K562 (cell line): ENCODE data around the gene EHD2. TPM values are rescaled to one million over a fixed set of nuclear protein-coding genes. Genes with fewer than 3 reads are reported as not detected.

Source experiments
- ARID2 ChIP-seq: fragments of 450-650 bp; IDR thresholded peaks from 2 replicates; pipeline ENCODE4 v1.6.1; 2017; ENCODE audit warnings: antibody characterized with exemption, mild to moderate bottlenecking
- BCL6 ChIP-seq: fragments of 250-450 bp; sonication (Bioruptor Pico); IDR thresholded peaks from 2 replicates; pipeline ENCODE4 v1.4.0; 2020
- CAMTA2 ChIP-seq: fragments of 250-450 bp; sonication (Bioruptor Pico); conservative IDR thresholded peaks from 2 replicates; pipeline ENCODE4 v1.5.1; 2022
- CBFA2T3 ChIP-seq: fragments of 450-650 bp; IDR thresholded peaks from 2 replicates; pipeline ENCODE4 v1.6.1; 2017
- DPF2 ChIP-seq: fragments of 450-650 bp; IDR thresholded peaks from 2 replicates; pipeline ENCODE4 v1.6.1; 2016
- E2F3 ChIP-seq: fragments of 250-450 bp; sonication (Bioruptor Pico); IDR thresholded peaks from 2 replicates; pipeline ENCODE4 v1.4.0; 2020; ENCODE audit warnings: mild to moderate bottlenecking
- ELF1 ChIP-seq: fragments of 200-800 bp; sonication (Bioruptor generic); IDR thresholded peaks from 2 replicates; pipeline ENCODE4 v1.6.1; 2016; ENCODE audit warnings: missing genetic modification characterization, missing compliant biosample characterization
- GTF2A2 ChIP-seq: IDR thresholded peaks from 2 replicates; pipeline ENCODE4 v1.6.1; 2016; ENCODE audit warnings: mild to moderate bottlenecking, missing genetic modification characterization, missing compliant biosample characterization
- HSF4 ChIP-seq: fragments of 250-450 bp; sonication (Bioruptor Pico); IDR thresholded peaks from 2 replicates; pipeline ENCODE4 v2.1.2; 2022; ENCODE audit warnings: mild to moderate bottlenecking, moderate library complexity, borderline replicate concordance
- MAFG ChIP-seq: fragments of 450-650 bp; conservative IDR thresholded peaks from 2 replicates; pipeline ENCODE4 v1.6.1; 2016; ENCODE audit warnings: missing genetic modification characterization, missing compliant biosample characterization
- POLR3A ChIP-seq: IDR thresholded peaks from 2 replicates; pipeline ENCODE4 v1.6.1; 2011; ENCODE audit warnings: borderline replicate concordance, mild to moderate bottlenecking, moderate library complexity; ENCODE audit not compliant: insufficient read length, insufficient read depth; ENCODE audit errors: extremely low read depth
- RBM14 ChIP-seq: fragments of 200-400 bp; formaldehyde crosslinking; IDR thresholded peaks from 2 replicates; pipeline ENCODE4 v1.6.1; 2018; ENCODE audit warnings: low read depth, mild to moderate bottlenecking, low read length, moderate library complexity, borderline replicate concordance; ENCODE audit not compliant: insufficient read depth
- RBM34 ChIP-seq: fragments of 200-400 bp; formaldehyde crosslinking; IDR thresholded peaks from 2 replicates; pipeline ENCODE4 v1.6.1; 2018; ENCODE audit warnings: low read length, borderline replicate concordance; ENCODE audit not compliant: insufficient read depth
- RBM39 ChIP-seq: fragments of 200-400 bp; formaldehyde crosslinking; optimal IDR thresholded peaks from 2 replicates; pipeline ENCODE3; 2018; ENCODE audit warnings: low read depth, low read length
- XRCC4 ChIP-seq: IDR thresholded peaks from one replicate; pipeline ENCODE4 v1.6.1; 2011; ENCODE audit not compliant: insufficient read depth, insufficient read length; ENCODE audit errors: extremely low read depth
- ZC3H4 ChIP-seq: sonication (generic); formaldehyde crosslinking; IDR thresholded peaks from 2 replicates; pipeline ENCODE4 v1.9.0; 2021; ENCODE audit warnings: missing genetic modification reagents, borderline replicate concordance
- ZNF253 ChIP-seq: fragments of 250-450 bp; sonication (Bioruptor Pico); conservative IDR thresholded peaks from 2 replicates; pipeline ENCODE4 v1.6.1; 2021; ENCODE audit warnings: mild to moderate bottlenecking
- polyA plus RNA-seq, 8 experiments: library from polyadenylated mRNA; depleted of rRNA in 4 of 8; stranded (reverse) in 5 of 8; unstranded in 3 of 8; fragments of >200 nt; fragmentation: Nextera tagmentation in 2 of 8; fragmentation: Illumina TruSeq in 1 of 8; extraction: Ambion mirVana in 2 of 8; extraction: Trizol in 1 of 8; gene quantifications; 2 replicates each; pipeline versions ENCODE4 v1.2.1 to v1.2.3, GENCODE V29; 2011 to 2014; ENCODE audit warnings: inconsistent platforms in 1 of 8, missing spikeins in 1 of 8
- total RNA-seq, 7 experiments: library from RNA; depleted of rRNA in 6 of 7; stranded (reverse); fragments of >200 nt in 6 of 7; fragmentation: Illumina TruSeq in 2 of 7; extraction: Trizol in 2 of 7; gene quantifications; 2 replicates each; pipeline versions ENCODE4 v1.2.1 to v1.2.3, GENCODE V29; 2011 to 2021; ENCODE audit warnings: low replicate concordance in 1 of 7
- TF ChIP-seq, protein P1 (sequence below): IDR thresholded peaks from 2 replicates; pipeline ENCODE4 v1.6.1; 2012; ENCODE audit warnings: low read depth, low read length, improper control_type of control experiment, borderline replicate concordance
- TF ChIP-seq, protein P2 (sequence below), 3 experiments: fragments of 200-800 bp in 1 of 3; sonication (Bioruptor generic) in 1 of 3; sonication (generic) in 1 of 3; formaldehyde crosslinking in 1 of 3; IDR thresholded peaks; 2 replicates each; pipeline versions ENCODE4 v1.6.1 to v1.8.0; 2016 to 2022; ENCODE audit warnings: mild to moderate bottlenecking in 2 of 3, missing compliant biosample characterization in 2 of 3, missing genetic modification characterization in 2 of 3, missing genetic modification reagents in 1 of 3
- TF ChIP-seq, protein P3 (sequence below): fragments of 250-450 bp; sonication (Bioruptor Pico); IDR thresholded peaks from 2 replicates; pipeline ENCODE4 v1.4.0; 2020; ENCODE audit warnings: mild to moderate bottlenecking, moderate library complexity
- TF ChIP-seq, protein P4 (sequence below): IDR thresholded peaks from 3 replicates; pipeline ENCODE4 v1.6.1; 2011; ENCODE audit warnings: borderline replicate concordance, mild to moderate bottlenecking, moderate library complexity; ENCODE audit not compliant: insufficient read length; ENCODE audit errors: extremely low read depth

The EHD2 gene
- total and polyA plus RNA-seq, 9 of the 15 experiments (the other 6 are each of a cell fraction or from before 2014, with no cell fraction given) = 1.7 to 32.2 (median 3.0) TPM

DNA sequence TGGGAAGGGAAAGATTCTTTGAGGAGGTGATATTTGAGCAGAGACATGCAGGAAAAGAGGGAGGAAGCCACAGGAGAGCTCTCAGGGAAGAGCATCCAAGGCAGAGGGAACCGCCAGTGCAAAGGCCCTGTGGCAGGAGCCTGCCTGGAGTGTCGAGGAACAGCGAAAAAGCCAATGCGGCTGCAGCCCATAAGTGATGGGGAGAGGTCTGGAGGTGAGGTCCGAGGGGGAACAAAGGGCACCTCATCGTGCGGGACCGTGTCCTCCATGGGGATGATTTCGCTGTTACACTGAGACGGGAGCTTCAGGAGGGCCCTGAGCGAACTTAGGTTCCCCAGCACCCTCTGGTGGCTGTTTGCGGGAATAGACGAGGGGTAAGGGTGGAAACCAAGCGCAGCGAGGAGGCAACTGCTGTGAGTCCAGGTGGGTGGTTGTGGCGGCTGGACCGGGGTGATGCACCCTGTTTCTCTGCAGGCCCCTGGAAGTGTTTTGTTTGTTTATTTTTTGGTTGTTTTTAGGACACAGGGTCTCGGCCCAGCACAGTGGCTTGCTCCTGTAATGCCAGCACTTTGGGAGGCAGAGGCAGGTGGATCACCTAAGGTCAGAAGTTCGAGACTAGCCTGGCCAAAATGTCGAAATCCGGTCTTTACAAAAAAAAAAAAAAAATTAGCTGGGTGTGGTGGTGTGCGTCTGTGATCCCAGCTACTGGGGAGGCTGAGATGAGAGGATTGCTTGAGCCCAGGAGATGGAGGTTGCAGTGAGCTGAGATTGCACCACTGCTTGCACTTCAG, 5.9 kb upstream of the EHD2 start (continued):
- TF ChIP-seq, protein P1, sequence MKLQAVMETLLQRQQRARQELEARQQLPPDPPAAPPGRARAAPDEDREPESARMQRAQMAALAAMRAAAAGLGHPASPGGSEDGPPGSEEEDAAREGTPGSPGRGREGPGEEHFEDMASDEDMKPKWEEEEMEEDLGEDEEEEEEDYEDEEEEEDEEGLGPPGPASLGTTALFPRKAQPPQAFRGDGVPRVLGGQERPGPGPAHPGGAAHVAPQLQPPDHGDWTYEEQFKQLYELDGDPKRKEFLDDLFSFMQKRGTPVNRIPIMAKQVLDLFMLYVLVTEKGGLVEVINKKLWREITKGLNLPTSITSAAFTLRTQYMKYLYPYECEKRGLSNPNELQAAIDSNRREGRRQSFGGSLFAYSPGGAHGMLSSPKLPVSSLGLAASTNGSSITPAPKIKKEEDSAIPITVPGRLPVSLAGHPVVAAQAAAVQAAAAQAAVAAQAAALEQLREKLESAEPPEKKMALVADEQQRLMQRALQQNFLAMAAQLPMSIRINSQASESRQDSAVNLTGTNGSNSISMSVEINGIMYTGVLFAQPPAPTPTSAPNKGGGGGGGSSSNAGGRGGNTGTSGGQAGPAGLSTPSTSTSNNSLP = no peak
- TF ChIP-seq ZC3H4 (CRISPR knock-in tag) (no peak), MAFG (no peak), ZNF253 (CRISPR knock-in tag) (no peak), RBM34 (no peak), CBFA2T3 (no peak), CAMTA2 (no peak), XRCC4 (no peak), GTF2A2 (tag) (no peak), E2F3 (no peak), ELF1 (tag) (no peak), POLR3A (no peak), RBM14 (no peak), DPF2 (no peak), RBM39 (no peak), HSF4 (CRISPR knock-in tag) (no peak), BCL6 (CRISPR knock-in tag) (no peak), ARID2 (peak; percentile 79)
- TF ChIP-seq, protein P2, sequence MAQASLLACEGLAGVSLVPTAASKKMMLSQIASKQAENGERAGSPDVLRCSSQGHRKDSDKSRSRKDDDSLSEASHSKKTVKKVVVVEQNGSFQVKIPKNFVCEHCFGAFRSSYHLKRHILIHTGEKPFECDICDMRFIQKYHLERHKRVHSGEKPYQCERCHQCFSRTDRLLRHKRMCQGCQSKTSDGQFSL (CRISPR knock-in tag; IDR thresholded peaks at IDR 0.05) = no peak
- TF ChIP-seq, protein P2 (tag; IDR thresholded peaks at IDR 0.05) = no peak
- TF ChIP-seq, protein P3, sequence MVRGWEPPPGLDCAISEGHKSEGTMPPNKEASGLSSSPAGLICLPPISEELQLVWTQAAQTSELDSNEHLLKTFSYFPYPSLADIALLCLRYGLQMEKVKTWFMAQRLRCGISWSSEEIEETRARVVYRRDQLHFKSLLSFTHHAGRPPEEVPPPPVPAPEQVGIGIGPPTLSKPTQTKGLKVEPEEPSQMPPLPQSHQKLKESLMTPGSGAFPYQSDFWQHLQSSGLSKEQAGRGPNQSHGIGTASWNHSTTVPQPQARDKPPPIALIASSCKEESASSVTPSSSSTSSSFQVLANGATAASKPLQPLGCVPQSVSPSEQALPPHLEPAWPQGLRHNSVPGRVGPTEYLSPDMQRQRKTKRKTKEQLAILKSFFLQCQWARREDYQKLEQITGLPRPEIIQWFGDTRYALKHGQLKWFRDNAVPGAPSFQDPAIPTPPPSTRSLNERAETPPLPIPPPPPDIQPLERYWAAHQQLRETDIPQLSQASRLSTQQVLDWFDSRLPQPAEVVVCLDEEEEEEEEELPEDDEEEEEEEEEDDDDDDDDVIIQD (CRISPR knock-in tag) = no peak
- TF ChIP-seq, protein P4, sequence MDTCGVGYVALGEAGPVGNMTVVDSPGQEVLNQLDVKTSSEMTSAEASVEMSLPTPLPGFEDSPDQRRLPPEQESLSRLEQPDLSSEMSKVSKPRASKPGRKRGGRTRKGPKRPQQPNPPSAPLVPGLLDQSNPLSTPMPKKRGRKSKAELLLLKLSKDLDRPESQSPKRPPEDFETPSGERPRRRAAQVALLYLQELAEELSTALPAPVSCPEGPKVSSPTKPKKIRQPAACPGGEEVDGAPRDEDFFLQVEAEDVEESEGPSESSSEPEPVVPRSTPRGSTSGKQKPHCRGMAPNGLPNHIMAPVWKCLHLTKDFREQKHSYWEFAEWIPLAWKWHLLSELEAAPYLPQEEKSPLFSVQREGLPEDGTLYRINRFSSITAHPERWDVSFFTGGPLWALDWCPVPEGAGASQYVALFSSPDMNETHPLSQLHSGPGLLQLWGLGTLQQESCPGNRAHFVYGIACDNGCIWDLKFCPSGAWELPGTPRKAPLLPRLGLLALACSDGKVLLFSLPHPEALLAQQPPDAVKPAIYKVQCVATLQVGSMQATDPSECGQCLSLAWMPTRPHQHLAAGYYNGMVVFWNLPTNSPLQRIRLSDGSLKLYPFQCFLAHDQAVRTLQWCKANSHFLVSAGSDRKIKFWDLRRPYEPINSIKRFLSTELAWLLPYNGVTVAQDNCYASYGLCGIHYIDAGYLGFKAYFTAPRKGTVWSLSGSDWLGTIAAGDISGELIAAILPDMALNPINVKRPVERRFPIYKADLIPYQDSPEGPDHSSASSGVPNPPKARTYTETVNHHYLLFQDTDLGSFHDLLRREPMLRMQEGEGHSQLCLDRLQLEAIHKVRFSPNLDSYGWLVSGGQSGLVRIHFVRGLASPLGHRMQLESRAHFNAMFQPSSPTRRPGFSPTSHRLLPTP = no peak
